Umbilical cord (tissue), 2 donors: ENCODE measurements around the gene ART5. TPM values are rescaled to one million over a fixed set of nuclear protein-coding genes. Genes with fewer than 3 reads are reported as not detected.

Experiments used
- DNase-seq: peaks from one replicate; pipeline ENCODE4 v3.0.0-alpha.2; 2015; ENCODE audit warnings: low spot score
- total RNA-seq: library from RNA; depleted of rRNA; stranded (reverse); fragments of >200 nt; gene quantifications from one replicate; pipeline ENCODE4 v1.2.3, GENCODE V29; 2014; ENCODE audit warnings: low replicate concordance; ENCODE audit not compliant: insufficient read depth

ART5 gene, protein sequence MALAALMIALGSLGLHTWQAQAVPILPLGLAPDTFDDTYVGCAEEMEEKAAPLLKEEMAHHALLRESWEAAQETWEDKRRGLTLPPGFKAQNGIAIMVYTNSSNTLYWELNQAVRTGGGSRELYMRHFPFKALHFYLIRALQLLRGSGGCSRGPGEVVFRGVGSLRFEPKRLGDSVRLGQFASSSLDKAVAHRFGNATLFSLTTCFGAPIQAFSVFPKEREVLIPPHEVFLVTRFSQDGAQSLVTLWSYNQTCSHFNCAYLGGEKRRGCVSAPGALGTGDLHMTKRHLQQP
- total RNA-seq = not detected

DNA sequence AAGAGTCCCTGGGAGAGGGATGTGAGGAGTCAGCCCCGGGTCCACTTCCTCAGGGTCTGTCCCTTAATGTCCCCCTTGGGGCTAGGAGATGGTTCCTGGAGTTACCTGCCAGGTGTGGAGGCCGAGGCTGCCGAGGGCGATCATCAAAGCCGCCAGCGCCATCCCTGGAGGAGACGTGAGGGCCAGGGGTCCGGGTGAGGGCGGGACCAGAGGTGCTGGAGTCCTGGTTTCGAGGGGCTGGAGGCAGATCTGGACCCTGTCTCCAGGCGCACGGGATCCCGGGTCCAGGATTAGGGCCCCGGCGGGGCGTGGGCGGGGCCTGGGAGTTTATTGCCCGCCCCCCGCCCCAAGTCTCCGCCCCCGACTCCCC lies at the start of gene ART5:
TSS of gene ART5 (minus strand) at position 292 of the 370 bp plus-strand sequence. CDS start at position 162, 130 bp downstream.
- no peak for DNase-seq

DNA sequence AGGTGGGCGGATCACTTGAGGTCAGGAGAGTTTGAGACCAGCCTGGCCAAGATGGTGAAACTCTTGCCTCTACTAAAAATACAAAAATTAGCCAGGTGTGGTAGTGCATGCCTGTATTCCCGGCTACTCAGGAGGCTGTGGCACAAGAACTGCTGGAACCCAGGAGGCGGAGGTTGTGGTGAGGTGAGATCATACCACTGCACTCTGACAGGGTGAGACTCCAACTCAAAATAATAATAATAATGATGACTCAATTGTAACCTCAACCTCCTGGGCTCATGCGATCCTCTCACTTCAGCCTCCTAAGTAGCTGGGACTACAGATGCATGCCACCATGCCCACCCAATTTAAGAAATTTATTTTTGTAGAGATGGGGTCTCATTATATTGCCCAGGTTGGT lies 45.0 kb upstream of the ART5 start:
- DNase-seq = no peak

DNA sequence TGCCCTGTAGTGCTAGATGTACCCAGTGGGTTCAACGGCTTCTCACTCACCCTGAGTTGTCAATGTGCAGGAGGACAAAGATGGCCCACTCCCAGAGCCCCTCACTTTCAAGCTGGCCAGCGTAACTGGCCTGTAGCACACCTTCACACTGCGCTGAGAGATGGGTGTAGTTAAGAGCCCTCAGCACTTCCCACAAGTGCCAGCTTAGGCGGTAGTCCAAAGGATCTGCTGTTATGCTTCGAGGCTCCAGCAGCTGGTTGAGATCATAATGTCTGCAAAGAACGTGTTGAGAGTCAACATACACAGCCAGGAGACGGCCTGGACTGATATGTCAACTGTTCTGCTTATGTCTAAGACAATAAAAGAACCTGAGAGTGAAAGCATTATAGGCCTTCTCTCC lies 44.1 kb upstream of the ART5 start:
- DNase-seq = no peak

DNA sequence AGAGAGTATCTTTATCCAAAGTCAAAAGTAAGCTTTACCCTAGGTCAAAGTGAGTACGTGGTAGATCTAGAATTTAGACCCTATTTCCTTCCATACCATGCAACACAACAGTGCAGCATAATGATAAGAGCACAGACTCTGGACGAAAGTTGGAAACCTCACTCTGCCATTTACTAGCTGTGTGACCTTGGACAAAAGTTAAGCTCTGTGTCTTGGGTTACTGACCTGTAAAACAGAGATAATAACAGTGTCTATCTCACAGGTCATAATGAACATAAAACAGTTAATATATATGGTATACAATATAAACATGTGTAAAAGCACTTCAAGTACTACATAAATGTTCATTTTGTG lies 43.0 kb upstream of the ART5 start:
- DNase-seq = no peak

DNA sequence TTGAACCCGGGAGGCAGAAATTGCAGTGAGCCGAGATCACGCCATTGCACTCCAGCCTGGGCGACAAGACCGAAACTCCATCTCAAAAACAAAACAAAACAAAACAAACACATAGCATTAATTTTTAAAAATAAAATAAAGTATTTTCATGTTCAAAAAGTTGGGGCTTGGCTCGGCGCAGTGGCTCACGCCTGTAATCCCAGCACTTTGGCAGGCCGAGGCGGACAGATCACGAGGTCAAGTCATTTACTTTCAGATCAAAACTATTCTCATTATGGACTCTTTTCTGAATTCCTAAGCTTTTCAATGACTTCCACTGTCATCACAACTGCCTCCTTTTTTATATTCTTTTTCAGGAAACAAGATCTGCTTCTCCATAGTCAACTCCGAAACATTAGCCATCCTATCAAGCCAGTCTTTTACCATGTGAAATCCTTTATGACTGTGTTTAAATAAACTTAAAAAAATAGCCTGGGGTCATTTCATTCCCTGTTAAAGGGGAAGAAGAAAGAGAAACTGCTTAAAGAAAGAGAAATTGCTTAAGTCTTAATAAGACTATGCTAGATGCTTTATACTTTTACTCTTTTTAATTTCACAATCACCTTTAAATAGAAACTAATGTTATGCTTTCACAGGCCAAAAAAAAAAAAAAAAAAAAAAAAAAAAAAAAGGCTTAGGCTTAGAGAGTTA lies 42.5 kb upstream of the ART5 start:
- no peak for DNase-seq

DNA sequence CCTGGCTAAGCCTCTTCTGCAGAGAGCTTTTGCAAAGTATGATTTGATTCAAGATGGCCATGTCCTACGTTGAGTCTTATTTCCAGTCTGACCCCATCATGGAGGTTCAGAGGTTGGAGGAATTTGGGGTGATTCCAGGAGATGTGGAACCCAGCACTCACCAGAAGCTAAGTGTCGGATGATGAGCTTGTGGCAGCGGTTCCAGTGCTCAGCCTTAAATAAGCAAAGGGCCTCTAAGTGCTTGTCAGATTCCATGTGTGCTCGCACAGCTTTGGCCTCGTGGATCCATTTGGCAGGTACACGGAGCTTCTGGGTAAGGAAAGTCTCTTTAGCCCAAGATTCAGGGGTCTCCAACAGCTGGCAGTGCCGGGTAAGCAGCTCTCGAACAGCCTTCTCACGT lies 41.2 kb upstream of the ART5 start:
- no peak for DNase-seq

DNA sequence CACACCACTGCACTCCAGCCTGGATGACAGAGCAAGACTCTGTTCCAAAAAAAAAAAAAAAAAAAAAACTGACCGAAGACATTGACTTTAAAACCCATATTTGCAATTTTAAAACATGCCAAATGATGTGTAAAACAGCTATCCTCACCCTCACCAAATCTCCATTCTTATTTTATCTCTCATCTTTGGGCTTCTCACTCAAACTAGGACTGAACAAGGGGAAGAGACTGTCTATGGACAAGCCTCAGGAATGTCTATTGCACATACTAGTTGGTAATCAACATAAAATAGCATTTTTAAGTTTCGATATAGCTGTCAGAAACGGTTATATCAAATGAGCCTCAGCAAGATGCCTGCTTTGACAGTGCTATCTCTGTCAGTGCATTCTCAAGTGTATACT lies 37.3 kb upstream of the ART5 start:
- no peak for DNase-seq

DNA sequence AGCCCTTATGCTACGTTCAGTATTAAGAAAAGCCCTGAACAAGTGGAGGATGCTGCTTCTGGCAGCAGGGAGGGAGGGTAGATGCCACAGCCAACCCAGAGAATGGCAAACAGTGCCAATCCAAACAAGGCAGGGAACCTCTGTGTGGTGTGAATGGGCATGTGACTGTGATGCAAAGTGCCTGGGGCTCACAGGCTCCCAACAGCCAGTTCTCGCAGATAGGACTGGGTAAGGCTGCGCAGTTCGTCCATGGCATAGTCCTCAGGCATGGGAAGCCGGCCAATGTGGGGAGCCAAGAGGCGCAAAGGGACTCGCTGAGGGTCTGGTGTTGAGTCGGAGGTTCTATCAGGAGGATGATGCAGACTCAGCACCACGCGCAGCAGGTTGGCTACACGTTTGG lies 34.2 kb upstream of the ART5 start:
- DNase-seq = no peak

DNA sequence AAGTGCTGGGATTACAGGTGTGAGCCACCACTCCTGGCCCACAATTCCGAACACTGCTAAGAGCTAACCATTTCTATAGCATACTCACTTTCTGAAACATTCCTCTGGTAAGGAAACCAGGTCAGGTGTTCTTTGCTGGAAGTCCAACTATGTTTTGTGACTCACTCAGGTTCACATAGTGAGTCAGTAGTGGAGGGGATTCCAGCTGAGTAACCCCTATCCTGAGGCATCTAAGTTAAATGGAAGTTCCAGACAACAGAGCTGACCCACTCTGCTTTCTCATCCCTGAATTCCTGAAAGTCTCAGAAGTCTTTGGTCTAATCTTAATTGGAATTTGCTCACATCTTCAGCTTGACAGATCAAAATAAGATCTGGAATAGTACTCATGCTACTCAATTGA lies 32.4 kb upstream of the ART5 start:
- no peak for DNase-seq

DNA sequence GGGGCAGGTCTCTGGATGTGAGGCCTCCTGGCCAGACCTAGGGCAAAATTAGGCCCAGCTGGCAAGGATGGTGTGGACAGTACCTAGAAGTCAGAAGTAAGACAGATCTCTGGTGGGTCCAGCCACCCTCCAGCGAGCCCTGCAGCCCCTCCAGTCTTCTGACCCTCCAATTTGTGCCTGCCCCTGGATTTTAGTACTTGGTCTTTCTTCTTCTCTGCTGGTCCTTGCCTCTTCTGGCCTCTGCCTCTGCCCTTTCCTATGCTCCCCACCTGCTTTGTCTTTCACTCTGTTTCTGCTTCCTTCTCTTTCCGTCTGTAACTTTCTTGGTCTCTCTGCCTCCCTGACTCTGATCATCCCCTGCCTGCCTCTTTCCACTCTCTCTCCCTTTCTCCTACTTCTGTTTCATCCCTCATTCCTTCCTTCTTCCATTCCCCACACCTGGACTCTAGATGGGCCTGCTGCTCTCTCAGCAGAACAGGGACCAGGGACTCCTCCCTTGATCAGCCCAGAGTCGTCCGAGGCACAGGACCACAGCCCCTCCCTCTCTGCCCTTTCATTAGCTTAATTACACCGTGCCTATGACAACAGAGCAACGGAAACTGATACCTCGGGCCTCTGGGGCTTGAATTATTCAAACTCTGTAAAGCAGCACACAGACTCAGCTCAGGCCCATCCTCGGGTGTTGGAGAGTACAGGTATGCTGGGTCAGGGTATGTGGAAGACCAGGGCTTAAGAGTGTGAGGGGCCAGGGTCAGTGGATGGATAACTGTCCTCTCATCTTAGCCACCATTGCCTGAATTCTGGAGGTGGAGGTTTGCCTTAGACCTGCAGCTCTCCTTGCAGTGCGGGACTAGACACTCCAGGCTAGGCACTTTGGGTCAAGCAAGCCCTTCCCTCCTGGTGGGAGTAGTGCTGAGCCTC lies 29.8 kb upstream of the ART5 start, which contains the start of gene CHRNA10:
TSS of gene CHRNA10 (minus strand) at position 51 of the 921 bp plus-strand sequence. CDS start 72 bp downstream, outside the sequence.
- DNase-seq = no peak

DNA sequence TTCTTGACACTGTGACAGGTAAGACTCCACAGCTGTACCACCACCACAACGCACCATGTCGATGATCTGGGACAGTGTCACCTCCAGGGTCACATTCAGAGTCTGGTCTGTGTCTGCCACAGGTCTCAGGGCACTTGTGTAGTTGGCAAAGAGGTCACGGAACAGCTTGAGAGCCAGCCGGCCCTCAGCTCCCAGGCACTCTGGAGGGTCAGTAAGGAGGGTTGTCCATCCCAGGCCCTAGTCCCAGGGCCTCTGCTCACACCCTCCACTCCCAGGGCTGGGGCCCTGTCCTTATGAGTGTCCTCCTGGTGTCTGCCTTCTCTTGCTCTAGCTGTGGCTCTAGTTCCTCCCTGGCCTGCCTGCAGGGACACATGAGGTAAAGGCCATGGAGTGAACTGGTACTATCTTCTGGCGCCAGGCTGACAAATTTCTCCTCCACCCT lies 28.0 kb upstream of the ART5 start:
- no peak for DNase-seq

DNA sequence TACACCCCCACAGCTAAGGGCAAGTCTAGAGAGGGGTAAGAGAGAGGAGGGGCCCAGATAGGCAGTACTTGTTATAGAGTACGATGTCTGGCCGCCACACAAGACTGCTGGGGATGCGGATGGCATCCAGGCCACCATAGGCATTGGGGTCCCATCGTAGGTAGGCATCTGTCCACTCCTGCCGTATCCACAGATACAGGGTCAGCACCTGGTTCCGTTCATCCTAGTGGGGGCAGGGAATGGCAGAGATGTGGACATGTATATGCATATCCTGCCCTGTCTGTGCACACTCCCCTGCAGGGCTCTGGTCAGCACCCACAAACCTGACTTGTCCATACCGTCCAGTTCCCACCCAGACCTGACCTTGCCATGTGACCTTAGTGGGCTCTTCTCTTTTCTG lies 27.3 kb upstream of the ART5 start:
- DNase-seq = no peak

DNA sequence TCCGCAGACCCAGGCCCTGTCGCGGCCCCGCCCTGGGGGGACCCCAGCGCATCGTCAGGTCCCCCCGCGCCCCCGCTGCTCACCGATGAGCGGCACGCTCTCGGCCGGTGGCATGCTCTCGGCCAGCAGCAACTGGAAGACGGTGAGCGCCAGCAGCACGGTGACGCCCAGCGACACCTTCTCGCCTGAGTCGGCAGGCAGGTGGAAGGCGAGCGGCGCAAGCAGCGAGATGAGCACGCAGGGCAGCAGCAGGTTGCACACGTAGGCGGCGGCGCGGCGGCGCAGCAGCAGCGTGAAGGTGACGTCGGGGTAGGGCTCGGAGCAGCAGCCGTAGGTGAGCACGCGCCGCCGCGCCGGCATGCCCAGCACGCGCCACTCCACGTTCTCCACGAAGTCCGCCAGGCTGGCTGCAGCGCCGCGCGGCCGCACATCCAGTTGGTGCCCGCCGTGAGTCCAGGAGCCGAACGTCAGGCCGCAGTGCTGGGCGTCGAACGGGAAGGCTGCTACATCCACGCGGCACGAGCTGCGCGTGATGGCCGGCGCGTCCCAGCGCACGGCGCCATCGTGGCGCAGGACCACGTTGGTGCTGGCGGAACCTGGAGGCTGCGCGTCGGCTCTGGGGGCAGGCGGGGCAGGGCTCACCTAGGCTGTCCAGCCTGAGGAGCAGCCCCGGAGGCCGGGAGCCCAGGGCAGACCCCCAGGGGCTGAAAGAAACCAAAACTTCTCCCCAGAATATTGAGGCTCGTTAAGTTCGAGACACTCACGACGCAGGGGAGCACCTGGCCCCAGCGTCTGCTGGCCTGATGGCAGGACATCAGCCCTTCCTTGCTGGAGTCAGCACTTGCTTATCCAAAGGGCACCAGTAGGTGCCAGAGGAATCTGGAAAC lies 25.6 kb upstream of the ART5 start:
- no peak for DNase-seq

DNA sequence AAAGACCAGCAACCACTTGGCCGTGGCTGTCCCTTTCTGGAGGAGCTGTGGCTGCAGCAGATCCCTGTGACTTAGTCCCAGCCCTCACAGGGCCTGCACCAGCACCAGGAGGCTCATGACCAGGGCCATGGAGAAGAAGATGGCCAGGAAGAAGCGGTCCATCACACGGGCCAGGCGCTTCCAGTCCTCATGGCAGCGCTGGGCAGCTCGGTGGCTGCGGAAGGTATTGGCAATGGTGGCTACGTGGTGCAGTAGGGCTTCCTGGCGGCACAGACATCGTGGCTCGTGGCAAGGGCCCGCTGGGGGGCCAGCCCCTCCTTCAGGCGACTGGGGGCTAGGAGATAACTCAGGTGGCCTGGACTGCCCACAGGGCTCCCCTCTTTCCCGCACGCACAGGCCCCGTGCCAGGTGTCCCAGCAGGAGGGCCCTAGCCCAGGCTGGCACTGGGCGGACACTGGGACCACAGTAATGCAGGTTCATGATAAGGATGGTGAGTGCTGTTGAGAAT lies 24.3 kb upstream of the ART5 start:
- no peak for DNase-seq

DNA sequence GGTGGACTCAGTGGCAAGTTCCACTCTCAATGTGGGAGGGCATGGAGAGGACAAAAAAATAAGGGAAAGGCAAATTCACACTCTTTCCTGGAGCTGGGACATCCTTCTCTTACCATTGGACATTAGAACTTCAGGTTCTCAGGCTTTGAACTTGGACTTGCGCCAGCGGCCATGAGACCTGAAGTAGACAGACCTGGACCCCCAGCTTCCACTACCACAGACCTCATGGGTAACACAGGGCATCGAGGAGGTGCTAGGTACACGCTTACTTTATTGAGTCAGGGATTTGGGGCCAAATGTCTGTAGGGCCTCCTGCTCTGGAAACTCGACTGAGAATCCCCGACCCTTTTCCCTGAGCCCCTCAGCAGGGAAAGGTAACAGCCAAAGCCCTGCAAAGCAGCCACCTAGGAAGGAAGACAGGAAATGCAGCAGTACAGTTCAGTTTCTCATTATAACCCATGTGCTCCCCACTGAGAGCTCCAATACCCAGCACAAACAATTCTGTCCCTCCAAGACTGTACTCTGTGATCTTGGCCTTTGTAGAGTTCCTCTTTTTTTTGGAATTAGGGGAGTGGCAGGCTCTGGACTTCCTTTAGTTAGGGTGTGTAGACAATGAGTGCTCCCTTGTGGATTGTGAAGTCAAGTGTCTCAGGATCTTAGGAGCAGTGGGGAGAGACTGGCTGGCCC lies 23.7 kb upstream of the ART5 start:
- no peak for DNase-seq

DNA sequence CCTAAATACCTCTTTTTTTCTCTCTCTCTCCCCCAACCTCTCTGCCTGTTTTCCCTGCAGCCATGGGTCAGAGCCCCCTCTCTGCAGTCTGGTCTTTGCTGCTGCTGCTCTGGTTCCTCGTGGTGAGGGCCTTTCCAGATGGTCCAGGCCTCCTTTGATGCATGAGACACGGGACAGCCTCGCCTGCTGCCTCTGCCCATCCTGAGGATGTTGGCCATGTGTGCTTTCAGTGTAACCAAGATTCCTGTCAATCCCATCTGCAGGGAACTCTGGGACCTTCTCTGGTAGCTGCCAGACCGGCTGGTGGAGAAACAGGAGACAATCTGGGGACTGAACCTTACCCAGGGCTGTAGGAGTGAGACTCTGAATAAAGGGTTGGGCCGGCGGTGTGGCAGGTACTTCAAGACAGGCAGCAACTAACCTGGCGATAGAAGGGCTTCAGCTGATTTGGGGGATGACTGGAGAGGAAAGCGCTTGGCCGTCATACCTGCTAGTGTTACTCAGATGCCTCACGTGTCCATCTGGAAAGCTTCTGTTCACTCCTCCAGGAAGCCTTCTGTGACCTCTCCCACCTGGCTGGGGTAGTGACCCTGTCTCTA lies 22.3 kb upstream of the ART5 start:
- no peak for DNase-seq

DNA sequence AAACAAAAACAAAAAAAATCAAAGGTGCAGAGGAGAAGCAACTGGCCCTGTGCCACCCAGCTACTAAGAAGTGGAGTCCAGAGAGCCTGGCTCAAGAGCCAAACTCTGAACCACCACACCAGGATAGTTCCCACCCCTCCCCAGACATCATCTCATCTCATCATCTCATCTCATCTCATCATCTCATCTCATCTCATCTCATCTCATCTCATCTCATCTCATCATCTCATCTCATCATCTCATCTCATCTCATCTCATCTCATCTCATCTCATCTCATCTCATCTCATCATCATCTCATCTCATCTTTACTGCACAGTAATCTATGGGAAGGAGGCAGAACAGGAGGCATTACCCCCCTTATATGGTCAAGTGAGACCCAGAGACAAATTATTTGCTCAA lies 21.1 kb upstream of the ART5 start:
- DNase-seq = no peak

DNA sequence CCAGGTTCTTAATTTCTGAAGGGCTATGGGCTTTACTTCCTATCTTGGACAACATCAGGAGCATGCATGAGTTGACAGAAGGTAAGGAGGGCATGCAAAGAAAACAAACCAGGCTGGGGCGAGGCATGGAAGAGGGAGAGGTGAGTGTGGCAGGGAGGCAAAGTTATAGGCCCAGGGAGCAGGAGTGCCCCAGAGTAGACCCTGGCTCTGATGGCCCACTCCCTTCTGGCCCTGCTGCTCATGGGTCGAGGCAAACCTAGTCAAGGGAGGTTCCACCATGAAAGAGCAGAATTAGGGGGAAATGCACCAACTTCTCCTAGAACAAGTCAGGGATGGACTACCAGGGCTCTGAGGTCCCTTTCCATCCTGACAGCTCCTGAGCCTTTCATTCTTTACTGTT lies 19.2 kb upstream of the ART5 start:
- DNase-seq = no peak

DNA sequence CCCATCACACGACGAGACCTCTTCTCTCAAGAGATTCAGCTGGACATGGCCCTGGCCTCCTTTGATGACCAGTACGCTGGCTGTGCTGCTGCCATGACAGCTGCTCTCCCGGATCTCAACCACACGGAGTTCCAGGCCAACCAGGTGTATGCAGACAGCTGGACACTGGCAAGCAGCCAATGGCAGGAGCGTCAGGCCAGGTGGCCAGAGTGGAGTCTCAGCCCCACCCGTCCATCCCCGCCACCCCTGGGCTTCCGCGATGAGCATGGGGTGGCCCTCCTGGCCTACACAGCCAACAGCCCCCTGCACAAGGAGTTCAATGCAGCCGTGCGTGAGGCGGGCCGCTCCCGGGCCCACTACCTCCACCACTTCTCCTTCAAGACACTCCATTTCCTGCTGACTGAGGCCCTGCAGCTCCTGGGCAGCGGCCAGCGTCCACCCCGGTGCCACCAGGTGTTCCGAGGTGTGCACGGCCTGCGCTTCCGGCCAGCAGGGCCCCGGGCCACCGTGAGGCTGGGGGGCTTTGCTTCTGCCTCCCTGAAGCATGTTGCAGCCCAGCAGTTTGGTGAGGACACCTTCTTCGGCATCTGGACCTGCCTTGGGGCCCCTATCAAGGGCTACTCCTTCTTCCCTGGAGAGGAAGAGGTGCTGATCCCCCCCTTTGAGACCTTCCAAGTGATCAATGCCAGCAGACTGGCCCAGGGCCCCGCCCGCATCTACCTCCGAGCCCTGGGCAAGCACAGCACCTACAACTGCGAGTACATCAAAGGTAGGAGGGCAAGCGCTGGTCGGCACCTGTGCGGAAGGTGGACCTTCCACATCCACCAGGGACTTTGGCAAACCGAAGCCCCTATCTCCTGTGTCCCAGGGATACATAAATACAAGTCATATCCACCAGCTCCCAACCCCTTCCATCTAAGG lies 18.1 kb upstream of the ART5 start:
- no peak for DNase-seq
